Measurements from ENCODE around the gene VPS8. TPM values are rescaled to one million over a fixed set of nuclear protein-coding genes. Genes with fewer than 3 reads are reported as not detected.

VPS8 gene
- total RNA-seq, 1 experiment from 2014 or later = 39.7 TPM

DNA sequence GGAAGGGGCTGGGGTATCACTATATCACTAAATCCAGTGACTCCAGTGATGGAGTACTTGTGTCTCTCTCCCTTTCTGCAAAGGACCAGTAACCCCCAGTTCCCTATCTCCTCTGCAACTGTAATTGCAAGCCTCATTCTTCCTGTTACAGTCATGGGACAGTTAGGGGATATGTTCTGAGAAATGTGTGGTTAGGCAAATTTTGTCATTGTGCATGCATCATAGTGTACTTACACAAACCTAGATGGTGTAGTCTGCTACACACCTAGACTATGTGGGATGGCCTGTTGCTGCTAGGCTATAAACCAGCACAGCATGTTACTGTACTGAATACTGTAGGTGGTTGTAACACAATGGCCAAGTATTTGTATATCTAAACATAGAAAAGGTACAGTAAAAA lies 2.2 kb downstream of the VPS8 start:
- H3K9me3 Mint-ChIP-seq = no peaks in the 10 kb centered on the region
- Histone ChIP-seq H3K4me2 (ENCODE audit: insufficient read depth, insufficient read length, low read length) (no peak overlapping the region), H3K23me2 (ENCODE audit: insufficient read length, low read depth, low read length, poor library complexity, severe bottlenecking) (peaks cover 7% of the 10 kb centered on the region), H3T11ph (ENCODE audit: low read length) (no peak overlapping the region), H3K9ac (ENCODE audit: extremely low read depth, insufficient read length, low read length) (no peak overlapping the region), H3K27ac (ENCODE audit: insufficient read length, low read depth, low read length) (no peak overlapping the region), H4K5ac (ENCODE audit: insufficient read length, low read depth, low read length) (no peak overlapping the region), H4K20me1 (ENCODE audit: control insufficient read depth, insufficient read depth, insufficient read length) (no peaks in the 10 kb centered on the region), H2AFZ (ENCODE audit: low read length) (no peak overlapping the region), H3K27me3 (ENCODE audit: insufficient read depth, low read length) (no peaks in the 10 kb centered on the region), H3K4ac (ENCODE audit: low read depth, low read length) (no peak overlapping the region), H2AK5ac (ENCODE audit: insufficient read length, low read length) (no peak overlapping the region), H2BK120ac (ENCODE audit: low read depth, low read length, poor library complexity, severe bottlenecking) (no peak overlapping the region), H4K91ac (ENCODE audit: insufficient read length, low read depth, low read length) (no peak overlapping the region), H3K18ac (ENCODE audit: insufficient read length, low read depth, low read length) (no peak overlapping the region), H3K79me1 (ENCODE audit: insufficient read depth, low read depth, low read length, poor library complexity, severe bottlenecking) (peaks cover 6% of the 10 kb centered on the region), H3K4me1 (ENCODE audit: insufficient read depth, low read length) (no peaks in the 10 kb centered on the region; the same call in 1 of the 2 replicates), H3K9me3 (ENCODE audit: control insufficient read depth, low read depth, low read length) (no peaks in the 10 kb centered on the region), H3K79me2 (ENCODE audit: insufficient read depth, low read length) (peaks cover 3% of the 10 kb centered on the region; the same call in 1 of the 2 replicates), H2BK15ac (ENCODE audit: low read depth, low read length) (no peak overlapping the region), H3K56ac (ENCODE audit: insufficient read length, low read depth, low read length) (no peak overlapping the region), H2BK20ac (ENCODE audit: low read depth, low read length, poor library complexity, severe bottlenecking) (no peak overlapping the region), H3K14ac (ENCODE audit: insufficient read depth, low read length) (no peak overlapping the region), H4K8ac (replicated peaks; ENCODE audit: insufficient read length, low read depth, low read length) (no peak overlapping the region), H2BK12ac (ENCODE audit: insufficient read length, low read depth, low read length) (no peak overlapping the region), H3K23ac (ENCODE audit: insufficient read length, low read depth, low read length) (no peak overlapping the region), H2BK5ac (ENCODE audit: insufficient read length, low read length) (no peak overlapping the region)
- no peak for TF ChIP-seq CTCF (conservative IDR thresholded peaks at IDR 0.05)
- no peak for DNase-seq
- H3K27ac Mint-ChIP-seq = no peak overlapping the region
- peaks cover 7 to 9% of the 10 kb centered on the region in 2 experiments for H3K4me1 Mint-ChIP-seq
- H3K27me3 Mint-ChIP-seq (ENCODE audit: low read depth) = no peaks in the 10 kb centered on the region
- peaks cover 0 to 7% (median 0%) of the 10 kb centered on the region in 3 experiments; a peak in 2 of 7 replicates for H3K36me3 Mint-ChIP-seq (ENCODE audit: insufficient read depth in 1 of 3, low read depth in 3 of 3)
- H3K4me3 Mint-ChIP-seq = no peak overlapping the region
